ENCODE measurements around the gene ATP2B3.

The ATP2B3 gene
- 0 to 0.09 (median 0) reads per million in 4 experiments for total RNA-seq

- DNase-seq = no peak
These were observed at the start of gene ATP2B3 for GRCh38 chrX:153517423-153517822. TSS of gene ATP2B3 (plus strand) at chrX:153517642. CDS start at chrX:153536248, 18,606 bp downstream.

GRCh38 chrX:153468008-153468580, 49.3 kb upstream of the ATP2B3 start:
- no peak for DNase-seq

- DNase-seq = peak; percentile 45
These were observed 47.5 kb upstream of the ATP2B3 start for GRCh38 chrX:153469811-153470410.

DNA sequence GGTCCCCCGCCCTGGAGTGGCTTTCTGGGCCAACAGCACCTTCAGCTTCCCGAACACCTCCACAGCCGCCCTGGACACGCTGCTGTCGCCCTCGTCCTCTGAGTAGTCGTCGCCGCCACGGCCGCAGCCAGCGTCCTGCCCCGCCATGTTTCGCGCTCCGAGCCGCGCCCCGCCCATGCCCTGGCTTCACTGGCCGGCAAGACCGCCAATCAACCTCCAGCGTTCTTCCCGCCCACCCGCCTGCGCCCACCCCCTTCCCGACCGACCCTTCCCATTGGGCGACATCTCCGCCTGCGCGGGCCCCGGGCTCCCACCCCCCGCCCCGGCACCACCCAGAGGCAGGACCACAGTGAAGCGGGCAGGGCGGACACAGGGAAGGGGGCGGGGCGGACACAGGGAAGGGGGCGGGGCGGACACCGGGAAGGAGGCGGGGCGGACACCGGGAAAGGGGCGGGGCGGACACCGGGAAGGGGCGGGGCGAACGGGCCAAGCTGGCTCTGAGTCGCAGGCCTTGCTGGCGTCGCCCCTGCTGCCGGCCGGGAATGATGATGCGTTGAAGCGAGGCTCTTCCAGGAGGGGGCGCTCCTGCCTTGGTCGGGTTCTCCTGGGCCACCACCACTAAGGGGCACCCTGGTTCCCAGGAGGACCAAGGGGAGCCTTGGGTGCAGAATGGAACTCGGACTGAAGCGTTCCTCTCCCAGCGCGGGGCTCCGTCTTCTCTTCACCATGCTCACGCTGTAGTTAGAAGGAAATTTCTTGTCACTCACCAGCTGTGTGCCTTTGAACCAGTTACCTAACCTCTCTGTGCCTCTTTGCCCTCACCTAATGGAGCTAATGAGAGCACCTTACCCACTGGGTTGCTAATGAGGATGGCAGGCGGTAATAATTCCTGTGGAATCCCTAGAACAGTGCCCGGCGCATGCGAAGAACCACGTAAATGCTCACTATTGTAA, 46.8 kb upstream of the ATP2B3 start, which contains the start of gene HAUS7:
Gene HAUS7, minus strand, starts transcription at position 166 of the 953 bp plus-strand sequence. Its CDS starts 19 bp downstream, at position 147.
- peak; percentile 88 for DNase-seq

DNA sequence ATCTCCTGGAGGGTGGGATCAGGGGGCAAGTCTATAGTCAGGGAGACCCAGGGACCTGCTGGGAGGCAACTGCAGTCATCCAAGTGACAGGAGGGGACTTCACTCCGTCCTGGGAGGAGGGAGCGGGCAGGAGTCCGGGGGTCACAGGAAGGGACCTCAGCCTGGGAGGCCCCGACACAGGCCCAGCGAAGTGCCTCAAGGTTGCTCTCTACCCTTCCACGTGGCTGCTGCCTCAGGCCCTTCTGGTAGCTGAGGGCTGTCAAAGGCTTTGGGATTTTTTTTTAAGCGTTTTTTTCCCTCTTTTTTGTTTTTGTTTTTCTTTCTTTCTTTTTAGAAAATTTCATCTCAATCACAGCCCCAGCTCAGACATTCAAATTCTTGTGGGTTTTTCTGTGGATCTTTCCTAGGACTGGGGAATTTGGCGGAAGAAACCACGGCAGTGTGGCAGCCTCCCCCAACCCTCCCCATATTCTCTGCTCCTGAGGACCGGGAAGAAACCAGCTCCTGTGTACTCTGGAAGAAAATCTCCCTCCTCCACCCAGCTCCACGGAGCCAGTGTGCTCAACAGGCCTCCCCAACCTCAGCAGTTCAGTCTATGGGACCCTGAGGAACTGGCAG, 45.7 kb upstream of the ATP2B3 start:
- DNase-seq = no peak

DNA sequence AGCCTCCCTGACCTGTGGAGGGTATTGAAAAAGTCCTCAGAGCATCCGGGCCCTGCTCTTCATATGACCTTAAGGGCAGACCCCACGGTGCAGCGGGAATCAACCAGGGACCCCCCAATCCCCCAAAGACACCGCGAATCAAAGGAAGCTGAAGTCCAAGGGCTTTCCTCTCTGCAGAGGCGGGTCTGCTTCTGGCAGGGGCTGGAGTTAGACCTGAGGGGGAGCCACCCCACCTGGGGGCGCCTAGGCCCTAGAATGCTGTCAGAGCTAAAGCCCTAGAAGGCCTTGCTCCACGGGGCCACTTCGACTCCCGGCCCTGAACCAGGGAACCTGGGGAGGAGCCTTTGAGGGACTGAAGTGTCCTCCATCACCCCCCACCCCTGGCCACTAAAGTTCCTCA, 44.3 kb upstream of the ATP2B3 start:
- DNase-seq = no peak

GRCh38 chrX:153474266-153474665, 43.2 kb upstream of the ATP2B3 start:
- no peak for DNase-seq

- peak; percentile 20 for DNase-seq
These were observed 42.7 kb upstream of the ATP2B3 start for GRCh38 chrX:153474718-153475117.

GRCh38 chrX:153475271-153475670, 42.2 kb upstream of the ATP2B3 start:
- DNase-seq = no peak

- DNase-seq = no peak
These were observed 41.6 kb upstream of the ATP2B3 start for GRCh38 chrX:153475751-153476281.

DNA sequence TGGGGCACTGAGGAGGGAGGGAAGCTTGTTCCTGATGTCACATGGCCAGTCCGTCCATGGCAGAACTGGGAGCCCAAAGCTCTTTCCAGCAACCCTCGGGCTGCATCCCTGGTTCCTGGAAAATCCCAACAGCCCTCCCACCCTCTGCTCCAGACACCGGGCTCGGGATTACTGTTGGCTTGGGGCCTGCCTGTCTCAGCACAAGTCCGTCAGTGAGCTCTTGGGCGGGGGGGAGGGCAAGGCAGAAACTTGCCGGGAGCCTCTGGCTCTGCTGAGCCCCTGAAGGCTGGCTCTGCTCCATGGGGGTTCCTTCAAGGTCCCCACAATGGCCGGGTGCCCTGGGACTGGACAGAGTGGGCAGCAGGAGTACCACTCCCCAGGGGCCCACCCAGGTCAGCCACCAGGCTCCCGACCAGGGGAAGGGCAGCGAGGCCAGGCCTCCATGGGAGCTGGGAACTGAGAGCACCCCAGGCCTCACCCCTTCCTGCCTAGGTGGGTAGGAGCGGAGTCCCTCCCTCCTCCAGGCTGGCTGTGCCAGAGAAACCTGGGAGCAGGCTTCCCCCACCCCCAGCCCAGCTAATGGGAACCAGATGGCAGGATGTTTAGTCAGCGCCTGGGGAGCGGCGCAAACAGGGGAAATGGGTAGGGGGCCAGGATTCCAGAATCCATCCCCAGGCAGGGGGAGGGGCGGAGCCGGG, 40.6 kb upstream of the ATP2B3 start:
- DNase-seq = no peak

GRCh38 chrX:153477364-153477857, 40.0 kb upstream of the ATP2B3 start:
- DNase-seq = no peak

DNA sequence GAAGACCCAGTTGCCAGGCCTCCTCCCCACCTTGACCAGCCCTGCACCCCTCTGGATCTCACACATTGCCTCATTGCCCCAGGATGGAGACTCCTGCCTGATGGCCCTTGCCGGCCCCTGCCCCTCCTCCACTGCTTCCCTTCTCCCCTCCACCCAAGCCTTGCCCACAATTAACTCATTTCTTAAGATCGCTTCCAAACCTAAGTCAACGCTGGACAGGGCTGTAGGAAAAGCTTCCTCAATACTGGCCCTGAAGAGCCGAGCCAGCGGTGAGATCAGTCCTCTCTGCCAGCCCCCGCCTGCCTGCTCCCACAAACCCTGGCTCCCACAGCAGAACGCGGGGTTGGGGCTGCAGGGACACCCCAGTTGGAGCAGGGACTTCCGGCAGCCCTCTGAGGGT, 39.5 kb upstream of the ATP2B3 start:
- no peak for DNase-seq

DNA sequence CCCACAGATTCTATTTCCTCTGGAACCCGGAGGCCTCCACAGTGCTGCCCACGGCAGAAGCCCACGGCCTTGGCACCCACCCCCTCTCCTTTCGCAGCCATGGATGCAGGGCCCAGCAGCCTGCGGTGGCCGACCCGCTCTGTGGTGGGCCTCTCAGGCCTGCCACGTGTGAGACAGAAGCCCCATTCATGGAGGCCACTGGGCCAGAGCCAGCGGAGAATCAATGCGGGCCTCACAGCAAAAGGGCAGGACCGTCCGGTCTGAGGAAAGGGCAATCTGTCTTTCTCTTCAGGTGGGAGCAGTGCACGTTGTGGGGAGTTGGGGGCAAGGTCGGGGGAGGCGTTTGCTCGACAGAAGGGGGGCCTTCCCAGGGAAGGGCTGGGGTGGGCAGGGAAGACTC, 38.7 kb upstream of the ATP2B3 start:
- no peak for DNase-seq

DNA sequence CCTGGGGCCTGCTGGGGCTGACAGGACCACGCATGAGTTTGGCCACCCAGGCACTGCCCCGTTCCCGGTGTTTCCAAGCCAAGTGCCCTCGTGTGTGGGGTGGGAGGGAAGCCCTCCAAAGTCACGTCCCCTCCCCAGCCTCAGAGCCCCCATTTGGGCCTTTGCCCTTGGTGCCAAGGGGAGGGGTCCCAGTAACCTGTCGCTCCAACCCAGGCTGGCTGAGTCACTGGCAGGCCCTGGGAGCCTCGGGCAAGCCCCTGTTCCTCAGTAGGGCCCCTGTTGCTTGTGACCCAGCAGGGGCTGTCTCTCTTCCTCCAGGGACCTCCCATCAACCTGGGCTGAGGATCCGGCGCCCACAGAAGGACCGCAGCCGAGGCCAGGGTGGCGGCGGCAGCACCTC, 36.4 kb upstream of the ATP2B3 start:
- DNase-seq = no peak

GRCh38 chrX:153482376-153483015, 34.9 kb upstream of the ATP2B3 start:
- DNase-seq = no peak

- DNase-seq = no peak
These were observed 31.9 kb upstream of the ATP2B3 start for GRCh38 chrX:153485396-153486080.

GRCh38 chrX:153486171-153486570, 31.3 kb upstream of the ATP2B3 start:
- no peak for DNase-seq

DNA sequence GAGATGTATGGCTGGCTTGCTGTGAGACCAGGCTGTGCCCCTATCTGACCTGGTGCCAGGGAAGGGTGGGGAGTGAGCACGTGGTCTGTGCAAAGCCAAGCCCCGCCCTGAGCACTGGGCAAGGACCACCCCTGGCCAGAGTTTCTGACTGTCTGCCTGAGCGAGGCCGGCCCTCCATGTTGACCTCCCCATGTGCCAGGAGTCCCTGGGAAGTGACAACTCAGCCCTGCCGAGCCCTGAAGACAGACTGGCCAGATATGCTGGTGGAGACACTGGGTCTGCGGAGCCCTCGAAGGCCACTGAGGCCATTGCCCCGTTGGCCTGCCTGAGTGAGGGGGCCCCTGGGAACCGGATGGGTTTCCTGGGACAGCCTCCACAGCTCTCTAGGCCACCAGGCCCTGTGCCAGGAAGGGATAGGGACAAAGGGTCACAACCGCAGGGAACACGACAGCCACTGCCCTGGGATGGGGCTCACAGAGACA, 29.8 kb upstream of the ATP2B3 start:
- no peak for DNase-seq

DNA sequence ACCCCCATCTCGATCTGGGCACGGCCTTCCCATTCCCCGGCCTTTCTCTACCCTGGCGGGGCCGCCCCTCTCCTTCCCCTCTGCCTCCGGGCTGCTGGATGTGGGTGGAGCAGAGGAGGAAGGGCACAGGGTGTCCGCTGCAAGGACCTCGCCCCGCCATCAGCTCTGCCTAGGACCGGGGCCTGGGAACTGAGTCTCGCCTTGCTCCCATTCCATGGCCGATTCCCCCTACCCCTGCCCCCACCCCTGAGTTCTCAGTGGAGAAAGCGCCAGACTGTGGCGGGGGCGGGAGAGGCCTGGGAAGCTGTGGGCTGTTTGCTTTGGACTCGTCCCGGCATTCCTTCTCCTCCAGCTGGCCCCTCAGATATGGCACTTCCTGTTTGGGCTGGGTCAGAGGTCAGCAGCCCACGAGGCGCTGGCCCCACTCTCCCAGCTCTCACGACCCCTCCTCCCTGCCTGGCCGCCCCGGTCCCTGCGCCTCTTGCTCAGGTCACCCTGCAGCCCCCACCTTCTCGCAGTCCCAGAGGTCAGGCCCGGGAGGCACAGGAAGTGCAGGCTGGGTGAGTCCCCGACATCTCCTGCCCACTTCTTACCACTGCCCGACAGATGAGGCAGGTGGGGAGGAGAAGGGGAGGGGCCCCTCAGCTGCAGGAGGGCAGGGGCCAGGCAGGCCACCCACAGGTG, 29.1 kb upstream of the ATP2B3 start:
- DNase-seq = no peak
